Glomerular endothelial cell (primary cell): ENCODE results near the gene XPR1. TPM values are rescaled to one million over a fixed set of nuclear protein-coding genes. Genes with fewer than 3 reads are reported as not detected.

Source experiments
- DNase-seq: peaks from one replicate; pipeline ENCODE4 v3.0.0-alpha.2; 2011; ENCODE audit warnings: low read depth, low spot score; ENCODE audit errors: extremely low read depth
- total RNA-seq: library from RNA; depleted of rRNA; stranded (reverse); fragments of >200 nt; gene quantifications from 2 replicates; pipeline ENCODE4 v1.2.3, GENCODE V29; 2015

XPR1 gene
- total RNA-seq, 1 donor from 2014 or later, result 24.2 TPM

GRCh38 chr1:180909005-180909414 lies 277.2 kb downstream of the XPR1 start:
- DNase-seq, result no peak

- DNase-seq, result no peak
Observed at GRCh38 chr1:180909462-180909976, 277.7 kb downstream of the XPR1 start.

- no peak for DNase-seq
Observed at GRCh38 chr1:180911640-180912191, 279.9 kb downstream of the XPR1 start.

GRCh38 chr1:180912211-180912800 lies 280.5 kb downstream of the XPR1 start:
- DNase-seq, result no peak

- no peak for DNase-seq
Observed at GRCh38 chr1:180912801-180913565, 281.2 kb downstream of the XPR1 start, which contains the start of gene KIAA1614. Gene KIAA1614, plus strand, starts transcription at chr1:180912897. Its CDS starts 347 bp downstream, at chr1:180913244.

GRCh38 chr1:180915426-180915965 lies 283.7 kb downstream of the XPR1 start:
- DNase-seq, result no peak

GRCh38 chr1:180916012-180916770 lies 284.4 kb downstream of the XPR1 start:
- DNase-seq, result no peak

GRCh38 chr1:180916771-180917170 lies 284.9 kb downstream of the XPR1 start:
- no peak for DNase-seq

- DNase-seq, result no peak
Observed at GRCh38 chr1:180917306-180918065, 285.7 kb downstream of the XPR1 start.

- DNase-seq, result no peak
Observed at GRCh38 chr1:180918519-180918918, 286.7 kb downstream of the XPR1 start.

GRCh38 chr1:180919183-180919700 lies 287.4 kb downstream of the XPR1 start:
- DNase-seq, result no peak

- no peak for DNase-seq
Observed at GRCh38 chr1:180920193-180920592, 288.4 kb downstream of the XPR1 start.

GRCh38 chr1:180920702-180921101 lies 288.9 kb downstream of the XPR1 start:
- no peak for DNase-seq

- DNase-seq, result no peak
Observed at GRCh38 chr1:180921386-180921785, 289.6 kb downstream of the XPR1 start.

- DNase-seq, result no peak
Observed at GRCh38 chr1:180921891-180922630, 290.2 kb downstream of the XPR1 start.

GRCh38 chr1:180922631-180923015 lies 290.8 kb downstream of the XPR1 start:
- DNase-seq, result no peak

GRCh38 chr1:180923021-180923841 lies 291.4 kb downstream of the XPR1 start:
- no peak for DNase-seq

GRCh38 chr1:180923887-180924286 lies 292.1 kb downstream of the XPR1 start:
- no peak for DNase-seq
